NCI-H128 (cell line): ENCODE results near the gene MCL1.
"Not testable (repeated sequence)": the region's sequence is repeated elsewhere in the genome, so short reads cannot be mapped to it uniquely, and the experiment has no call there.

ENCODE experiments used
- DNase-seq: peaks from one replicate; lab custom pipeline; 2025; ENCODE audit not compliant: unreplicated experiment; lab: John Stamatoyannopoulos, UW

Gene MCL1

GRCh38 chr1:150603711-150604110 lies 24.3 kb upstream of the MCL1 start:
- no peak for DNase-seq

GRCh38 chr1:150602372-150602771 lies 23.0 kb upstream of the MCL1 start:
- not testable (repeated sequence) for DNase-seq

GRCh38 chr1:150601540-150601939 lies 22.1 kb upstream of the MCL1 start:
- DNase-seq: no peak

- DNase-seq: not testable (repeated sequence)
Observed at GRCh38 chr1:150598346-150598745, 18.9 kb upstream of the MCL1 start.

- DNase-seq: no peak
Observed at GRCh38 chr1:150596976-150597375, 17.6 kb upstream of the MCL1 start.

GRCh38 chr1:150596095-150596892 lies 16.9 kb upstream of the MCL1 start:
- DNase-seq: no peak

- DNase-seq: no peak
Observed at GRCh38 chr1:150582371-150582770, 3.0 kb upstream of the MCL1 start.

- DNase-seq: not testable (repeated sequence)
Observed at GRCh38 chr1:150581962-150582361, 2.6 kb upstream of the MCL1 start.

- DNase-seq: not testable (repeated sequence)
Observed at GRCh38 chr1:150581437-150581836, 2.0 kb upstream of the MCL1 start.

- DNase-seq: not testable (repeated sequence)
Observed at GRCh38 chr1:150580966-150581365, 1.6 kb upstream of the MCL1 start.

- DNase-seq: no peak
Observed at GRCh38 chr1:150579945-150580642, 684 bp upstream of the MCL1 start.

- no peak for DNase-seq
Observed at GRCh38 chr1:150578272-150579109, 919 bp downstream of the MCL1 start.

- no peak for DNase-seq
Observed at GRCh38 chr1:150577557-150578271, 1.7 kb downstream of the MCL1 start.

- DNase-seq: no peak
Observed at GRCh38 chr1:150576794-150577556, 2.4 kb downstream of the MCL1 start.

GRCh38 chr1:150576367-150576711 lies 3.1 kb downstream of the MCL1 start:
- DNase-seq: no peak

- no peak for DNase-seq
Observed at GRCh38 chr1:150575518-150576366, 3.7 kb downstream of the MCL1 start.

GRCh38 chr1:150575072-150575489 lies 4.3 kb downstream of the MCL1 start:
- no peak for DNase-seq

- DNase-seq: no peak
Observed at GRCh38 chr1:150574260-150575071, 4.9 kb downstream of the MCL1 start.
